Osteoblast (primary cell): ENCODE results near the gene ZNF750. TPM values are rescaled to one million over a fixed set of nuclear protein-coding genes. Genes with fewer than 3 reads are reported as not detected.
"Not testable (repeated sequence)": the region's sequence is repeated elsewhere in the genome, so short reads cannot be mapped to it uniquely, and the experiment has no call there.

Source experiments
- DNase-seq: peaks from one replicate; pipeline ENCODE4 v3.0.0; 2011; ENCODE audit warnings: low spot score, mixed read lengths; ENCODE audit not compliant: insufficient read length; ENCODE audit errors: missing footprints
- H2AFZ ChIP-seq: 2 replicates; pipeline ENCODE4 v1.6.0; 2011; ENCODE audit warnings: mild to moderate bottlenecking, low read length
- H3K27ac ChIP-seq: 2 replicates; pipeline ENCODE4 v1.5.1; 2011; ENCODE audit warnings: mild to moderate bottlenecking, low read depth, low read length, moderate library complexity
- H3K27me3 ChIP-seq: 2 replicates; pipeline ENCODE4 v1.6.0; 2012; ENCODE audit warnings: mild to moderate bottlenecking, control low read depth, inconsistent platforms, low read length, moderate library complexity; ENCODE audit not compliant: insufficient read depth
- H3K36me3 ChIP-seq: 2 replicates; pipeline ENCODE4 v1.5.1; 2011; ENCODE audit warnings: mild to moderate bottlenecking, low read length, control low read depth, moderate library complexity; ENCODE audit not compliant: insufficient read depth
- H3K4me1 ChIP-seq: 2 replicates; pipeline ENCODE4 v1.5.1; 2011; ENCODE audit warnings: mild to moderate bottlenecking, low read length, control low read depth, moderate library complexity; ENCODE audit not compliant: insufficient read depth
- H3K4me2 ChIP-seq: 2 replicates; pipeline ENCODE4 v1.6.0; 2011; ENCODE audit warnings: mild to moderate bottlenecking, low read length; ENCODE audit not compliant: insufficient read depth
- H3K4me3 ChIP-seq: fragments of 200-600 bp; sonication (generic); 3 replicates; pipeline ENCODE4 v1.5.1; 2012; ENCODE audit warnings: mild to moderate bottlenecking, low read length, inconsistent platforms; ENCODE audit not compliant: insufficient read depth
- H3K79me2 ChIP-seq: 2 replicates; pipeline ENCODE4 v1.6.0; 2012; ENCODE audit warnings: mild to moderate bottlenecking, low read length, control low read depth, inconsistent platforms; ENCODE audit not compliant: insufficient read depth
- H3K9me3 ChIP-seq: 2 replicates; pipeline ENCODE4 v1.5.1; 2011; ENCODE audit warnings: low read depth, low read length, control low read depth
- H4K20me1 ChIP-seq: 2 replicates; pipeline ENCODE4 v1.6.0; 2012; ENCODE audit warnings: mild to moderate bottlenecking, low read length, control low read depth; ENCODE audit not compliant: insufficient read depth
- total RNA-seq: library from RNA; depleted of rRNA; stranded (reverse); fragments of >200 nt; gene quantifications from 2 replicates; pipeline ENCODE4 v1.2.3, GENCODE V29; 2012
- TF ChIP-seq, protein P1 (sequence below): IDR thresholded peaks from 2 replicates; pipeline ENCODE4 v1.5.1; 2011; ENCODE audit warnings: mild to moderate bottlenecking, low read depth, low read length, moderate library complexity; ENCODE audit errors: extremely low read depth

Gene ZNF750
- total RNA-seq, 1 donor, result not detected

DNA sequence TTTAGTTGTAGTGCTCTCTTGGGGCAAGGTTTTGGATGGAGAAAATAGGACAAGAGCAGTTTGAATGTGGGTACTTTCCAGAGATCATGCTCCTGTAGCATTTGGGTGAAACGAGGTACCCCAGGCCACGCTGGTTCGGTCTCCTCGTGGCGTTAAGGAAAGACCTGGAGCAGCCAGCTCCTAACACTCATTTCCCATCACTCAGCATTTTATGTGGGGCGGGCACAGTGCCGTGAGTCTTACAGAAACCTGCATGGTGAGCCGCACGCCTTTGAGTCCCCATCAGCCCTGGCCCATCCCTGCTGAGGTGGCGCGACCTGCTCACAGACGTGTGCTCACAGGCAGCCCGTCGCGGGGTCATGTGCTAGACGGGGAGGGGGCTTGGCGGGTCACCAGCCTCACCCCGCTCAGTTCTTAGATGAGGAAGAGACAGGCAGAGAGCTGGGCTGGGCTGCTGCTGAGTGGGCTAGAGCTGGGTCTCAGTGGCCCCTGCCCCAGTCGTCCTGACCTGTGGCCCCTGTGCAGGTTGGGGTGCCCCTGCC lies 50.7 kb downstream of the ZNF750 start:
- Histone ChIP-seq H3K9me3 (no peaks in the 10 kb centered on the region), H3K79me2 (peaks cover 43% of the 10 kb centered on the region), H3K36me3 (no peaks in the 10 kb centered on the region), H3K4me1 (peaks cover 10% of the 10 kb centered on the region), H2AFZ (no peak overlapping the region), H4K20me1 (no peaks in the 10 kb centered on the region), H3K4me2 (no peak overlapping the region), H3K27ac (no peak overlapping the region), H3K4me3 (no peak overlapping the region), H3K27me3 (no peaks in the 10 kb centered on the region)
- TF ChIP-seq, protein P1, sequence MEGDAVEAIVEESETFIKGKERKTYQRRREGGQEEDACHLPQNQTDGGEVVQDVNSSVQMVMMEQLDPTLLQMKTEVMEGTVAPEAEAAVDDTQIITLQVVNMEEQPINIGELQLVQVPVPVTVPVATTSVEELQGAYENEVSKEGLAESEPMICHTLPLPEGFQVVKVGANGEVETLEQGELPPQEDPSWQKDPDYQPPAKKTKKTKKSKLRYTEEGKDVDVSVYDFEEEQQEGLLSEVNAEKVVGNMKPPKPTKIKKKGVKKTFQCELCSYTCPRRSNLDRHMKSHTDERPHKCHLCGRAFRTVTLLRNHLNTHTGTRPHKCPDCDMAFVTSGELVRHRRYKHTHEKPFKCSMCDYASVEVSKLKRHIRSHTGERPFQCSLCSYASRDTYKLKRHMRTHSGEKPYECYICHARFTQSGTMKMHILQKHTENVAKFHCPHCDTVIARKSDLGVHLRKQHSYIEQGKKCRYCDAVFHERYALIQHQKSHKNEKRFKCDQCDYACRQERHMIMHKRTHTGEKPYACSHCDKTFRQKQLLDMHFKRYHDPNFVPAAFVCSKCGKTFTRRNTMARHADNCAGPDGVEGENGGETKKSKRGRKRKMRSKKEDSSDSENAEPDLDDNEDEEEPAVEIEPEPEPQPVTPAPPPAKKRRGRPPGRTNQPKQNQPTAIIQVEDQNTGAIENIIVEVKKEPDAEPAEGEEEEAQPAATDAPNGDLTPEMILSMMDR, result no peak
- DNase-seq, result peak; percentile 72

DNA sequence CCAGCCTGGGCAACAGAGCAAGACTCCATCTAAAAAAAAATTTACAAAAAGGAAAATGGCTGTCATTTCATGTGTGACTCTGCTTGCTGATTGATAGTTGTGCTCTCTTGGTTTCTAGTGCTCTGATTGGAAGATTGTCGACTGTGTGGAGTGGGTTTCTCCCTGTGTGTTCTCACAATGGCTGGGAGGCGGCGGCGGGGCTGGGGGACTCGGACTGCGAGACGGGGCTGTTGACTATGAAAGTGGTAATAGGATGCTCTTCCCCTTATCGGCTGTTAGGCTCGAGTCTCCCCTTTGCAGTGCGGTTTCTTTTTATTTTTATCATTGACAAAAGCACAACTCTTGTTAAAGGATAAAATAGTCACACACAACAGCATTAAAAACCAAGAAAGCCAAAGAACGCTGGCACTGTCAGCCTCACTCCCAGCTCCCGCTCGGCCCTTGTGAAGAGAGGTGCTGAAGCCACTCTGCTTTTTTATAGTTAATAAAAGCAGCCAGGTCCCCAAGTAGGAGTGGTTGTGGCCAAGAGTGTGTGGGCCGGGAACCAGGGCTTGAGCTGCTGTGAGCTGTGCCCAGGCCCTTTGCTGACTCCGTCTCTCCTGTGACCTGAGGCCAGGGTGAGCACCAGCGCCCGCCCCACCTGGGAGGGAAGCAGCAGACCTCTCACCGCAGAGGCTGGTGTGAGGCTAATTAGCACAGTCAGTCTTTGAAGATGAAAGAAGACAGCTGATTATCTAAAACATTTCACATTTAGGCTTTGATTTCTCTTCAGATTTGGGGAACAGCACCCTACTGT lies 51.4 kb downstream of the ZNF750 start:
- Histone ChIP-seq H2AFZ (no peak overlapping the region), H3K36me3 (peaks cover 4% of the 10 kb centered on the region), H3K27ac (no peak overlapping the region), H4K20me1 (no peaks in the 10 kb centered on the region), H3K4me3 (no peak overlapping the region), H3K79me2 (peaks cover 38% of the 10 kb centered on the region), H3K4me1 (peaks cover 10% of the 10 kb centered on the region), H3K9me3 (no peaks in the 10 kb centered on the region), H3K27me3 (no peaks in the 10 kb centered on the region), H3K4me2 (no peak overlapping the region)
- TF ChIP-seq, protein P1, result no peak
- peak; percentile 44 for DNase-seq

DNA sequence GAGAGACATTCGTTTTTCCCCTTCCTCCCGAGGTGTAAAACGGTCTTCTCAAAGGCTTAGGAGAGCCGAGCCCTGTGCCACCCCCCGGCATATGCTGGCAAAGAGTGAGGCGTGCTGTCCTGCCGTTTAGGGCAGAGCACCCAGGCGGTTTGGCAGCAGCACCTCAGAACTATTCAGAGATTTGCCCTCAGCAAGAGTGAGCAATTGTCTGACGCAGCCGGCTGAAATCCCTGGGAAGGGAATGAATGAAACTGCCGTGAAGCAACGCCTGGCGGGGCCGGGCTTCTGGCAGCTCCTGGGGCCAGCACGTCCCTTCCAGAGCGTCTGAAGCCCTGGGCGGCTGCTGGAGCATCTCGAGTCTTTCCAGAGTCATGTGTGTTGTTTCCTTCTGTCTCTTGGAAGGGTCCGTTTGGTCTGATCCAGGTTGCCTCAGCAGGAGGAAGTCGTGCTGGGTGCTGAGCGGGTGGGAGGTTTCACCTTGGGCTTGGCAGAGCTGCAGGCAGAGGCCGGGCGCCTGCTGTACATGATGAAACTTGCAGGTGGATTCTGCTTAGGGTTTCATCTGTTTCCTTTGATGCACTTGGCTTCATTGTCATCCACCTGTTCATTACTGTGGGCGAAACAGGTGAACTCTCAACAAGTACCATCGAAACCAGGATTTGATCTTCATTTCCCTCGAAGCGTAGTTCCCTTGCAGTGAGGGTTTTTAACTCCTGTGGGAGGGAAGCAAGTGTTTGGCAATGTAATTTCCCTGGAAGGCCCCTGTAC lies 52.6 kb downstream of the ZNF750 start:
- H3K4me1 ChIP-seq, result peaks cover 10% of the 10 kb centered on the region
- no peak overlapping the region for H2AFZ ChIP-seq
- TF ChIP-seq, protein P1, result no peak
- no peaks in the 10 kb centered on the region for H3K27me3 ChIP-seq
- DNase-seq, result peak; percentile 71
- no peak overlapping the region for H3K27ac ChIP-seq
- H3K4me2 ChIP-seq, result no peak overlapping the region
- H4K20me1 ChIP-seq, result no peaks in the 10 kb centered on the region
- H3K79me2 ChIP-seq, result peaks cover 33% of the 10 kb centered on the region
- no peak overlapping the region for H3K4me3 ChIP-seq
- peaks cover 9% of the 10 kb centered on the region for H3K36me3 ChIP-seq
- H3K9me3 ChIP-seq, result no peaks in the 10 kb centered on the region

GRCh38 chr17:82786427-82786826 lies 53.4 kb downstream of the ZNF750 start:
- H2AFZ ChIP-seq, result no peak overlapping the region
- DNase-seq, result peak; percentile 36
- H3K27me3 ChIP-seq, result no peaks in the 10 kb centered on the region
- H4K20me1 ChIP-seq, result no peaks in the 10 kb centered on the region
- no peak overlapping the region for H3K27ac ChIP-seq
- no peak overlapping the region for H3K4me2 ChIP-seq
- no peaks in the 10 kb centered on the region for H3K9me3 ChIP-seq
- H3K36me3 ChIP-seq, result peaks cover 13% of the 10 kb centered on the region
- TF ChIP-seq, protein P1, result no peak
- peaks cover 7% of the 10 kb centered on the region for H3K4me1 ChIP-seq
- no peak overlapping the region for H3K4me3 ChIP-seq
- H3K79me2 ChIP-seq, result peaks cover 30% of the 10 kb centered on the region

DNA sequence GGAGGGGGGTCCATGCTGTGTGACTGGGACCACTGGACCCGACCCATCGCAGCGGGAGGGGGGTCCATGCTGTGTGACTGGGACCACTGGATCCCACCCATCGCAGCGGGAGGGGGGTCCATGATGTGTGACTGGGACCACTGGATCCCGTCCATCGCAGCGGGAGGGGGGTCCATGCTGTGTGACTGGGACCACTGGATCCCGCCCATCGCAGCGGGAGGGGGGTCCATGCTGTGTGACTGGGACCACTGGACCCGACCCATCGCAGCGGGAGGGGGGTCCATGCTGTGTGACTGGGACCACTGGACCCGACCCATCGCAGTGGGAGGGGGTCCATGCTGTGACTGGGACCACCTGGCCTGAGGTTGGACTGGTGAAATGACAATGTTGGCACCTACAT lies 54.2 kb downstream of the ZNF750 start:
- not testable (repeated sequence) for H3K27me3 ChIP-seq, H3K4me3 ChIP-seq, H3K9me3 ChIP-seq, H3K27ac ChIP-seq, H2AFZ ChIP-seq, H4K20me1 ChIP-seq, H3K4me2 ChIP-seq, H3K4me1 ChIP-seq
- DNase-seq, result peak; percentile 36
- Histone ChIP-seq H3K36me3 (peaks cover 13% of the 10 kb centered on the region), H3K79me2 (peaks cover 27% of the 10 kb centered on the region)
